HG03135 (cell line): Measurements from ENCODE around the gene BPI.
"Not testable (repeated sequence)": the region's sequence is repeated elsewhere in the genome, so short reads cannot be mapped to it uniquely, and the experiment has no call there.

Experiments
- ATAC-seq: cut with Tn5 transposase; IDR thresholded peaks from one replicate; pipeline ENCODE4 v1.9.1; 2021; ENCODE audit warnings: mild to moderate bottlenecking, moderate library complexity; ENCODE audit not compliant: unreplicated experiment

Gene BPI

GRCh38 chr20:38277691-38278090 is 26.3 kb upstream of the BPI start:
- no peak for ATAC-seq

- ATAC-seq, result no peak
These were observed 25.8 kb upstream of the BPI start for GRCh38 chr20:38278131-38278530.

- no peak for ATAC-seq
These were observed 25.2 kb upstream of the BPI start for GRCh38 chr20:38278763-38279162.

DNA sequence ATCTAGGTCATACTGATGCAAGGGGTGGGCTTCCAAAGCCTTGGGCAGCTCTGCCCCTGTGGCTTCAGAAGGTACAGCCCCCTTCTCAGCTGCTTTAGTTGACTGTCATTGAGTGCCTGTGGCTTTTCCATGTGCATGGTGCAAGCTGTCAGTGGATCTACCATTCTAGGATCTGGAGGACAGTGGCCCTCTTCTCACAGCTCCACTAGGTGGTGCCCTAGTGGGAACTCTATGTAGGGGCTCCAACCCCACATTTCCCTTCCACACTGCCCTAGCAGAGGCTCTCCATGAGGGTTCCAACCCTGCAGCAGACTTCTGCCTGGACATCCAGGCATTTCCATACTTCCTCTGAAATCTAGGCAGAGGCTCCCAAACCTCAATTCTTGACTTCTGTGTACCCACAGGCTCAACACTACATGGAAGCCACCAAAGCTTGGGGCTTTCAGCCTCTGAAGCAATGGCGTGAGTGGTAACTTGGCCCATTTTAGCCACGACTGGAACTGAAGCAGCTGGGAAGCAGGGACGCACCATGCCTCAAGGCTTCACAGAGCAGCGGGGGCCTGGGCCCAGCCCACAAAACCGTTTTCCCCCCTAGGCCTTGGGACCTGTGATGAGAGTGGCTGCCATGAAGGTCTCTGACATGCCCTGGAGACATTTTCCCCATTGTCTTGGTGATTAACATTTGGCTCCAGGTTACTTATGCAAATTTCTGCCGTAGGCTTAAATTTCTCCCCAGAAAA is 22.6 kb upstream of the BPI start:
- not testable (repeated sequence) for ATAC-seq

DNA sequence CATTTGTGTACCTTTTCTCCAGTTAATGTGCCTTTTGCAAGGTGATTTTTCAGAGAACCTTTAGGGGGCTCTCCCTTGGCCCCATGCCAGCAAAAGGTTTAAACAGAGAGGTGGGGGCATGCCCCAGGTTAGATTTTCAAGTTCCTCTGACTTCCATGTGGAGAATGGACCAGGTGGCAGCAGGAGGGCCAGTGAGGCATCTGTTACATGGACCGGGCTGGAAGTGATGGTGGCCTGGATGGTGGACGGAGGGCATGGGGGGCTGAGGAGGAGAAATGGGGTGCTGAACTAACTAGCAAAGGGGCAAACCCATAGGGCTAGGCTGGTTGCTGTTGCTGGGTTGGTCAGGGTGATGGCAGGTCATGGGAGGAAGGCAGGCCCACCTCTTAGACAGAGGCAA is 20.7 kb upstream of the BPI start:
- ATAC-seq, result no peak

DNA sequence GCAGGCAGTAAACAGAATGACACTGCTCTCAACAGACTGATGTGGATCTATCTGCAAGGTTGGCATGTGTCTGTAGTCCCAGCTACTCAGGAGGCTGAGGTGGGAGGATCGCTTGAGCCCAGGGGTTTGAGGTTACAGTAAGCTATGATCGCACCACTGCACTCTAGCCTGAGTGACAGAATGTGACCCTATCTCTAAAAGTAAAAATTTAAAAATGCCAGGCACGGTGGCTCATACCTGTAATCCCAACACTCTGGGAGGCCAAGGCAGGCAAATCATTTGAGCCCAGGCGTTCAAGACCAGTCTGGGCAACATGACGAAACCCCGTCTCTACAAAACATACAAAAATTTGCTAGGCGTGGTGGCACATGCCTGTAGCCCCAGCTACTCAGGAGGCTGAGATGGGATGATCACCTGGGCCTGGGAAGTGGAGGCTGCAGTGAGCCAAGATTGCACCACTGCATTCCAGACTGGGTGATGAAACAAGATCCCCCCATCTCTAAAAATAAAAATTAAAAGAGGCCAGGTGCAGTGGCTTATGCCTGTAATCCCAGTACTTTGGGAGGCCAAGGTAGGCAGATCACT is 19.8 kb upstream of the BPI start:
- not testable (repeated sequence) for ATAC-seq

DNA sequence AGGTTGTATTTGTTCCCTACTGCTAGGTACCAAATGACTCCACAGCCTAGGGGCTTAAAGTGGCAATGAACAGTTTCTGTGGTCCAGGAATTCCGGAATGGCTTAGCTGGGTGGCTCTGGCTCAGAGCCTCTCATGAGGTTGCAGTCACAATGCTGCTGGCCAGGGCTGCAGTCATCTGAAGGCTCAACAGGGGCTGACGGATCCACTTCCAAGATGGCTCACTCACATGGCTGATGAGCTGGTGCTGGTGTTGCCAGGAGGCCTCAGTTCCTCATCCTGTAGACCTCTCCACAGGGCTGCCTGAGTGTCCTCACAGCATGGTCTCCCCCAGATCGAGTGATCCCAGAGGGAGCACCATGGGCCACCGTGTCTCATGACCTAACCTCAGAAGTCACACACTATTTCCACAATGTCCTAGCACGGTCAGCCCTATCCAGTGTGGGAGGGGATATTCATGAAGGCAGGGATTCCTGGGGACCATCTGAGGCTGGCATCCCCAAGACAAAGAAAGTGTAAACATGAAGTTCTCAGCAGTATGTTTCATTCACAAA is 19.0 kb upstream of the BPI start:
- ATAC-seq, result no peak

GRCh38 chr20:38286586-38287531 is 17.1 kb upstream of the BPI start:
- ATAC-seq, result no peak

- ATAC-seq, result no peak
These were observed 12.8 kb upstream of the BPI start for GRCh38 chr20:38290829-38291814.

DNA sequence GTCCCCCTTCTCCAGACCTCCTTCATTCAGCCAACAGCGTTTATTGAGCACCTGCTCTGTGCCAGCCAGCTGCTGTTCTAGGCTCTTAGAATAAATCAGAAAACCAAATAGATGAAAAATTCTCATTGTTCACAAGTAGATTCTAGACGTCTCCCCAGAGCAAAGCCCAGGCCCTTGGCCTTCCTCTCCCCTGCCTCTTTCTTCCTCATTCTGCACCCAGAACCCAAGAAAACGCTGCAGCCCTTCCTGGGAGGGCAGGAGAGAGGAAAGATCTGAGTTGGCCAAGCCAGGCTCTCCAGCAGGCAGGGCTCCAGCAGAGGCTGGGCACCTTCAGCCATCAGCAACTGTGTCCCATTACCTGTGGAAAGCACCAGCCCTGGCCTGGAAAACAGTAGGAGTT is 12.0 kb upstream of the BPI start:
- no peak for ATAC-seq

GRCh38 chr20:38293491-38294065 is 10.4 kb upstream of the BPI start:
- no peak for ATAC-seq

- ATAC-seq, result no peak
These were observed 9.8 kb upstream of the BPI start for GRCh38 chr20:38294076-38294591.

- ATAC-seq, result no peak
These were observed 8.1 kb upstream of the BPI start for GRCh38 chr20:38295811-38296210.

- ATAC-seq, result no peak
These were observed 7.5 kb upstream of the BPI start for GRCh38 chr20:38296433-38296832.

DNA sequence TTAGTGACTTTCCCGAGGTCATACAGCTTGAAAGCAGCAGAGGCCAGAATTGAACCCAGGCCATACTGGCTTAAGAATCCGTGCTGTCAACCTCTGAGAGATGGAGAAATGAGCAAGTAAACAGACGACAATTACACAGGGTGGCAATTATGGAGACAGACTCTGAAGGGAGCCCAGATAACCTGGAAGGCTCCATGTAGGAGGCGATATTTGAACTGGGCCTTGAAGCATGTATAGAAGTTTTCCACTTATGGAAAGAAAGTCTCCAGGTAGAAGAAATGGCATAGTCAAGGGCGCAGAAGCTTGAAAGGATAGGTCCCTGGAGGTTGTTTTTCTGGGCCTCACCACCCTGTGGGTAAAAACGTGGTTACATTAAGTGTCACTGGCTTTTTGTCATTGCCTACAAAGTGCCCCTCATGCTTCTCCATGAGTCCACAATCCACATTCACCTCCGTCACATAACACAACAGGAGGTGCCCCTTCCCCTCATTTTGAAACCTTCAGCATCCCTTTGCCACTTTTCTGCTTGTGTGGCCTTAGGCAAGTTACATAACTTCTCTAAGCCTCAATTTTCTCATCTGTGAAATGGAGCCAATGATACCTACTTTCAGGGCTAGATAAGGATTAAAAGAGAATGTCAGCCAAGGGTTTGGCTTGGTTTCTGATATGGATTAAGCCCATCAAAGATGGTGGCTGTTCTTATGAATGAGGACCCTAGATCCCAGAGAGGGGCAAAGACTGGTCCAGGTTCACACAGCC is 5.9 kb upstream of the BPI start:
- no peak for ATAC-seq

- ATAC-seq, result no peak
These were observed 5.1 kb upstream of the BPI start for GRCh38 chr20:38298768-38299288.

DNA sequence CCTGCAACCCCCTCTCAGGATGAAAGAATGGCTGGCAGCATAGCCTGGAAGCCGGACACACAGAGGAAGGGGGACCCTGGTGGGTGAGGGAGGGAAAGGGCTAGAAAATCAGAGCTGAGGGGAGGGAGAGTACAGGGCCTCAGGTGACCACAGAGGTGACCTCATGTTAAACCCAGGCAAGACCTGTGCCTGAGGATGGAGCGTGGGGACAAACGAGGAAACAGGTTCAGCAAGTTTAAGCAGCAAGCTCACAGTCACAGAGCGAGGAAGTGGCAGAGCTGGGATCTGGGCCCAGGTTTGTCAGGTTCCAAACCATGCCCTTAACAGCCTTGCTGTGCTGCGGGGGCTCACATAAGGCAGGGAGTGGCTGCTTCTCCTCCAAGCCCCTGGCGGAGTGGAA is 4.0 kb upstream of the BPI start:
- ATAC-seq, result no peak

GRCh38 chr20:38300438-38300837 is 3.5 kb upstream of the BPI start:
- ATAC-seq, result no peak

GRCh38 chr20:38301309-38301708 is 2.6 kb upstream of the BPI start:
- ATAC-seq, result no peak
